GM19099 (cell line): ENCODE measurements around the gene TMPRSS11A.

Experiments used
- POLR2A ChIP-seq: IDR thresholded peaks from 3 replicates; pipeline ENCODE4 v1.6.1; 2011; ENCODE audit warnings: low read depth; ENCODE audit not compliant: insufficient read length; ENCODE audit errors: extremely low read depth

The TMPRSS11A gene

GRCh38 chr4:67894659-67895058 lies 68.6 kb downstream of the TMPRSS11A start:
- no peak for TF ChIP-seq POLR2A

GRCh38 chr4:67892905-67893304 lies 70.4 kb downstream of the TMPRSS11A start:
- no peak for TF ChIP-seq POLR2A

GRCh38 chr4:67892253-67892652 lies 71.0 kb downstream of the TMPRSS11A start:
- no peak for TF ChIP-seq POLR2A

GRCh38 chr4:67891645-67892044 lies 71.6 kb downstream of the TMPRSS11A start:
- no peak for TF ChIP-seq POLR2A

- TF ChIP-seq POLR2A = no peak
Observed at GRCh38 chr4:67886281-67886680, 77.0 kb downstream of the TMPRSS11A start.

GRCh38 chr4:67885762-67886161 lies 77.5 kb downstream of the TMPRSS11A start:
- TF ChIP-seq POLR2A = no peak

- no peak for TF ChIP-seq POLR2A
Observed at GRCh38 chr4:67884701-67885100, 78.6 kb downstream of the TMPRSS11A start.

- no peak for TF ChIP-seq POLR2A
Observed at GRCh38 chr4:67883902-67884301, 79.4 kb downstream of the TMPRSS11A start, which contains the start of gene TMPRSS11D. TSS of gene TMPRSS11D (minus strand) at chr4:67884002. CDS start at chr4:67883933, 69 bp downstream.

- TF ChIP-seq POLR2A = no peak
Observed at GRCh38 chr4:67883458-67883857, 79.8 kb downstream of the TMPRSS11A start.

GRCh38 chr4:67880866-67881610 lies 82.3 kb downstream of the TMPRSS11A start:
- no peak for TF ChIP-seq POLR2A

- no peak for TF ChIP-seq POLR2A
Observed at GRCh38 chr4:67879486-67879885, 83.8 kb downstream of the TMPRSS11A start.

GRCh38 chr4:67877086-67877485 lies 86.2 kb downstream of the TMPRSS11A start:
- TF ChIP-seq POLR2A = no peak

- no peak for TF ChIP-seq POLR2A
Observed at GRCh38 chr4:67874986-67875385, 88.3 kb downstream of the TMPRSS11A start.

GRCh38 chr4:67873116-67873515 lies 90.2 kb downstream of the TMPRSS11A start:
- no peak for TF ChIP-seq POLR2A

GRCh38 chr4:67871867-67872266 lies 91.4 kb downstream of the TMPRSS11A start:
- TF ChIP-seq POLR2A = no peak

- TF ChIP-seq POLR2A = no peak
Observed at GRCh38 chr4:67869580-67870190, 93.6 kb downstream of the TMPRSS11A start.
